HL-60 (cell line): ENCODE results near the gene DENND5A.

Experiments
- POLR2AphosphoS5 ChIP-seq: IDR thresholded peaks from 2 replicates; pipeline ENCODE4 v1.6.1; 2012; ENCODE audit warnings: low read depth
- TF ChIP-seq, protein P1 (sequence below): IDR thresholded peaks from 2 replicates; pipeline ENCODE4 v1.6.1; 2012; ENCODE audit warnings: low read depth; ENCODE audit not compliant: insufficient replicate concordance
- TF ChIP-seq, protein P2 (sequence below): IDR thresholded peaks from one replicate; pipeline ENCODE4 v1.5.1; 2011; ENCODE audit warnings: low read length, control low read depth, inconsistent platforms; ENCODE audit not compliant: insufficient read depth

DNA sequence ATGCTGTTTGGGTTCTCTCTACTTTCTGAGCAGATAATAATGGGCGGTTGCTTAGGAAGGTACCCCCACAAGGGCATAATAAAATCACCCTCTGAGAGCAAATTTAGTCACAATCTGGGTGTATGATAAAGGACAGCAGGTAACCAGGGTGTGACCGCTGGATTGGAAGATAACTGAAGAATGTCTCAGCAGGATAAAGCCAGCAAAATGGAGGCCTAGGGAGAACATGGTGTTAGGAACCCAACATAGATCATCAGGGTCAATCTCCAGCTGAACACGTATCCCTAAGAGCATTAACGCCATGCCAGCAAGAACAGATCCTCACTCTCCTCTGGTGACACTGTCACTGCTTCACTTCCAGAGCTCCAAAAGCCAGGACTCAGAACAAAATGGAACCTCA is 109.2 kb downstream of the DENND5A start:
- TF ChIP-seq, protein P1, sequence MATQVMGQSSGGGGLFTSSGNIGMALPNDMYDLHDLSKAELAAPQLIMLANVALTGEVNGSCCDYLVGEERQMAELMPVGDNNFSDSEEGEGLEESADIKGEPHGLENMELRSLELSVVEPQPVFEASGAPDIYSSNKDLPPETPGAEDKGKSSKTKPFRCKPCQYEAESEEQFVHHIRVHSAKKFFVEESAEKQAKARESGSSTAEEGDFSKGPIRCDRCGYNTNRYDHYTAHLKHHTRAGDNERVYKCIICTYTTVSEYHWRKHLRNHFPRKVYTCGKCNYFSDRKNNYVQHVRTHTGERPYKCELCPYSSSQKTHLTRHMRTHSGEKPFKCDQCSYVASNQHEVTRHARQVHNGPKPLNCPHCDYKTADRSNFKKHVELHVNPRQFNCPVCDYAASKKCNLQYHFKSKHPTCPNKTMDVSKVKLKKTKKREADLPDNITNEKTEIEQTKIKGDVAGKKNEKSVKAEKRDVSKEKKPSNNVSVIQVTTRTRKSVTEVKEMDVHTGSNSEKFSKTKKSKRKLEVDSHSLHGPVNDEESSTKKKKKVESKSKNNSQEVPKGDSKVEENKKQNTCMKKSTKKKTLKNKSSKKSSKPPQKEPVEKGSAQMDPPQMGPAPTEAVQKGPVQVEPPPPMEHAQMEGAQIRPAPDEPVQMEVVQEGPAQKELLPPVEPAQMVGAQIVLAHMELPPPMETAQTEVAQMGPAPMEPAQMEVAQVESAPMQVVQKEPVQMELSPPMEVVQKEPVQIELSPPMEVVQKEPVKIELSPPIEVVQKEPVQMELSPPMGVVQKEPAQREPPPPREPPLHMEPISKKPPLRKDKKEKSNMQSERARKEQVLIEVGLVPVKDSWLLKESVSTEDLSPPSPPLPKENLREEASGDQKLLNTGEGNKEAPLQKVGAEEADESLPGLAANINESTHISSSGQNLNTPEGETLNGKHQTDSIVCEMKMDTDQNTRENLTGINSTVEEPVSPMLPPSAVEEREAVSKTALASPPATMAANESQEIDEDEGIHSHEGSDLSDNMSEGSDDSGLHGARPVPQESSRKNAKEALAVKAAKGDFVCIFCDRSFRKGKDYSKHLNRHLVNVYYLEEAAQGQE = no peak
- TF ChIP-seq POLR2AphosphoS5 = no peak
- TF ChIP-seq, protein P2, sequence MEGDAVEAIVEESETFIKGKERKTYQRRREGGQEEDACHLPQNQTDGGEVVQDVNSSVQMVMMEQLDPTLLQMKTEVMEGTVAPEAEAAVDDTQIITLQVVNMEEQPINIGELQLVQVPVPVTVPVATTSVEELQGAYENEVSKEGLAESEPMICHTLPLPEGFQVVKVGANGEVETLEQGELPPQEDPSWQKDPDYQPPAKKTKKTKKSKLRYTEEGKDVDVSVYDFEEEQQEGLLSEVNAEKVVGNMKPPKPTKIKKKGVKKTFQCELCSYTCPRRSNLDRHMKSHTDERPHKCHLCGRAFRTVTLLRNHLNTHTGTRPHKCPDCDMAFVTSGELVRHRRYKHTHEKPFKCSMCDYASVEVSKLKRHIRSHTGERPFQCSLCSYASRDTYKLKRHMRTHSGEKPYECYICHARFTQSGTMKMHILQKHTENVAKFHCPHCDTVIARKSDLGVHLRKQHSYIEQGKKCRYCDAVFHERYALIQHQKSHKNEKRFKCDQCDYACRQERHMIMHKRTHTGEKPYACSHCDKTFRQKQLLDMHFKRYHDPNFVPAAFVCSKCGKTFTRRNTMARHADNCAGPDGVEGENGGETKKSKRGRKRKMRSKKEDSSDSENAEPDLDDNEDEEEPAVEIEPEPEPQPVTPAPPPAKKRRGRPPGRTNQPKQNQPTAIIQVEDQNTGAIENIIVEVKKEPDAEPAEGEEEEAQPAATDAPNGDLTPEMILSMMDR = no peak
